Tibial nerve (tissue), 3 donors: ENCODE data around the gene RGL4.

Source experiments
- POLR2A ChIP-seq, 2 donors: fragments of 450-650 bp; IDR thresholded peaks; one replicate each; pipeline ENCODE4 v1.6.1; 2017; ENCODE audit warnings: antibody characterized with exemption in 2 of 2, mild to moderate bottlenecking in 2 of 2, moderate library complexity in 2 of 2
- TF ChIP-seq, protein P1 (sequence below), 5 experiments: fragments of 200-600 bp in 3 of 5; fragments of 450-650 bp in 2 of 5; sonication (generic) in 3 of 5; IDR thresholded peaks; one replicate each; pipeline ENCODE4 v1.5.1; 2016 to 2019; ENCODE audit warnings: antibody characterized with exemption in 5 of 5, mild to moderate bottlenecking in 3 of 5, moderate library complexity in 2 of 5

DNA sequence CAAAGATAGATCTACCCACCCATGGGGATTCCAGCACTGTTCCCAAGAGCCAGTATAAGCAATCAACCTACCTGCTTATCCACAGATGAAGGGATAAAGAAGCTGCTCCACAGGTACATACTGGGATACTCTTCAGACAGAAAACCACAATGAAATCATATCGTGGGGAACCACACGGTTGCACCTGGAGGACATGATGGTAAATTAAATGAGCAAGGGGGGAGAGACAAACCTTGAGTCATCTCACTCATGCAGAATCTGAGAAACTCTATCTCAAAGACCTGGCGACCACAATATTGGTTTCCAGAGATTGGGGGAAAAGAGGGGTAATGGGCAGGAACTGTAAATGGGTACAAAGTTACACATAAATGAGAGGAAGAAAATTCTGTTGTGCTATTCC, 14.5 kb downstream of the RGL4 start:
- no peak for TF ChIP-seq POLR2A (IDR thresholded peaks at IDR 0.05)
- TF ChIP-seq, protein P1, sequence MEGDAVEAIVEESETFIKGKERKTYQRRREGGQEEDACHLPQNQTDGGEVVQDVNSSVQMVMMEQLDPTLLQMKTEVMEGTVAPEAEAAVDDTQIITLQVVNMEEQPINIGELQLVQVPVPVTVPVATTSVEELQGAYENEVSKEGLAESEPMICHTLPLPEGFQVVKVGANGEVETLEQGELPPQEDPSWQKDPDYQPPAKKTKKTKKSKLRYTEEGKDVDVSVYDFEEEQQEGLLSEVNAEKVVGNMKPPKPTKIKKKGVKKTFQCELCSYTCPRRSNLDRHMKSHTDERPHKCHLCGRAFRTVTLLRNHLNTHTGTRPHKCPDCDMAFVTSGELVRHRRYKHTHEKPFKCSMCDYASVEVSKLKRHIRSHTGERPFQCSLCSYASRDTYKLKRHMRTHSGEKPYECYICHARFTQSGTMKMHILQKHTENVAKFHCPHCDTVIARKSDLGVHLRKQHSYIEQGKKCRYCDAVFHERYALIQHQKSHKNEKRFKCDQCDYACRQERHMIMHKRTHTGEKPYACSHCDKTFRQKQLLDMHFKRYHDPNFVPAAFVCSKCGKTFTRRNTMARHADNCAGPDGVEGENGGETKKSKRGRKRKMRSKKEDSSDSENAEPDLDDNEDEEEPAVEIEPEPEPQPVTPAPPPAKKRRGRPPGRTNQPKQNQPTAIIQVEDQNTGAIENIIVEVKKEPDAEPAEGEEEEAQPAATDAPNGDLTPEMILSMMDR (IDR thresholded peaks at IDR 0.05) = no peak
